Amygdala (tissue), 56 donors: ENCODE data around the gene SRSF4.
A peak's percentile ranks its signal among the peaks of the same experiment; 100 is the strongest.
"Not testable (repeated sequence)": the region's sequence is repeated elsewhere in the genome, so short reads cannot be mapped to it uniquely, and the experiment has no call there.

Experiments
- DNase-seq, 56 donors: peaks; one replicate each; lab custom pipeline; 2025; lab: John Stamatoyannopoulos, UW

The SRSF4 gene

DNA sequence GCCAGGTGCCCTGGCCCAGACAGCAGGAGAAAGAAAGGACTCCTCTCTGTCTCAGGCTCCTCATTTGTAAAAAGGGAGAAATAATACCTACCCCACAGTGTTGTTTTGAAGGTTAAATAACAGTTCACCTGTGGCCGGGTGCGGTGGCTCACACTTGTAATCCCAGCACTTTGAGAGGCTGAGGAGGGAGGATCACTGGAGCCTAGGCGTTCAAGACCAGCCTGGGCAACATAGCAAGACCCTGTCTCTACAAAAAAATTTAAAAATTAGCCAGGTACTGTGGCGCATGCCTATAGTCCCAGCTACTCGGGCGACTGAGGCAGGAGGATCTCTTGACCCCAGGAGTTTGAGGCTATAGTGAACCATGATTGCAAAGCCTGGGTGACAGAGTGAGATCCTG lies 55.5 kb downstream of the SRSF4 start:
- no peak for DNase-seq

DNA sequence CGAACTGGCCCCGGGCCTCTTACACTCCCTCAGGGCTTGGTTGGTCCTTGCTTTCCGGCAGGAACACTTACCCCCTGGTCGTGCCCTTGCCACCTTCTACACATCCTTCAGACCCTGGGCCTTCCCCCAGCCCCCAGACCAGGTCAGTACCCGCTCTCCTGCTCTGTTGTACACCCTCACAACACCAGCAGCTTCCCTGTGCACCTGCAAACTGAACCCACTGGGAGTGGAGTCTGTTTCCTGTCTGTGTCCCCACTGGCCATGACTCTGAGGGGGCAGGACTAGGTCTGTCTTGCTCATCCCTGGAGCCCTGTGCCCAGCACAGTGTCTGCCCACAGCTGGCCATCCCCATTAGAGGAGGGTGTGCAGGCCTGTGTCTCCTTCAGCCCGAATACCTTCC lies 55.9 kb downstream of the SRSF4 start:
- no peak for DNase-seq

DNA sequence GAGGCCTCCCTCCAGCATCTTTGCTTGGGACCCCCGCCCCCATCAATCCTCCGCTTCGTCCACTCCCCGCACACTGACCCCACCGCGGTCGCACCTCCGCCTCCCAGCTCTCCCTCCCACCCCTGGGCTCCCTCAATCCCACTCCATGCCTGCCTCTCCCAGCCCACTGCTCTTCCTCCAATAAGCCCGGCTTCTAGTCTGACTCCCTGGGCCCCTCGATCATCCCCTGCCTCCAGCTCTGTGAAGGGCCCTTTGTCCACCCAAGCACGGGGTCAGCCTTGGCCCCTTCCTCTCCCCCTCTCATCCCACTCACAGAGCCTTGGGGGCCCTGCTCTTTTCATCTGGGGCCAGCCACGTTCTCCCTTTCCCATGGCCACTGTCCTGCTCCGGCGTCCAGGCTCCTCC lies 56.5 kb downstream of the SRSF4 start:
- DNase-seq: no peak

DNA sequence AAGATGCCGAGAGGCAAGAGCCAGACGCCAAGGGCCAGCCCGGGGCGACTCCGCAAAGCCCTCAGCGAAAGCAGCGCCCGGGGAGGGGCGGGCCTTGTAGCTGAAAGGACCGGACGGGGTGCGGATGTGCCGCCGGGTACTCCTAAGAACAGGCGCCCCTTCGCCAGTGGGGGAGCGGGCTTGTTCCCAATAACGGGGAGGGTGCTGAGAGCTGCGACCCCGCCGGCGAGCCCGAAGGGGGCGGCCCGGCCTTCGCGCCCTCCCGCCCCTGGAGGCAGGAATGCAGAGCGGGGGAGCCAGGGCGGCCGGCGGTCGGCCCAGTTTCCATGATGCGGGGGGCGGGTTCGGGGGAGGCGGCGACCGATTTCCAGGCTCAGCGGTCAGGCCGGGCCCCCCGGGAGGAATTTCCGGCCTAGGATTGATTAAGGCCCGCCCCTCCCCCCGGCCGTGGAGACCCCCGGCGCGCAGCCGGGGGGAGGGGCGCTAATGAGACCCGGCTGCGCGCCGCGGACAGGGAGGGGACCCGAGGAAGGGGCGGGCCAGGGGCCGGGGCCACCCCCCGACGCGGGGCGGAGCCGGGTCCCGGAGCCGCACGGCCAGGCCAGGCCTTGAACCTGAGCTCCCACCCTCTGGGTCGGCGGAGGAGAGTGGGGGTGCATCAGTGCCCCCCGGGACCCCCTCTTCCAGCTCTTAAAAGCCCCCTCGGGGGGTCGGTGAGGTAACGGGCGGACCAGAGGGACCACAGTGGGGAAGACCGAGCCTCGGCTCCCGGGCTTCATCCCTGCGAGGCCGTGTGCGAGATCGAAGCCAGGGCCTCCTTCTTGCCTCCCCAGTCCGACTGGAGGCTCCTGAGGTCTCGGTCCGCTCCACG lies 57.1 kb downstream of the SRSF4 start:
- DNase-seq: peak in 2 of 56 donors; percentile 30 to 32

DNA sequence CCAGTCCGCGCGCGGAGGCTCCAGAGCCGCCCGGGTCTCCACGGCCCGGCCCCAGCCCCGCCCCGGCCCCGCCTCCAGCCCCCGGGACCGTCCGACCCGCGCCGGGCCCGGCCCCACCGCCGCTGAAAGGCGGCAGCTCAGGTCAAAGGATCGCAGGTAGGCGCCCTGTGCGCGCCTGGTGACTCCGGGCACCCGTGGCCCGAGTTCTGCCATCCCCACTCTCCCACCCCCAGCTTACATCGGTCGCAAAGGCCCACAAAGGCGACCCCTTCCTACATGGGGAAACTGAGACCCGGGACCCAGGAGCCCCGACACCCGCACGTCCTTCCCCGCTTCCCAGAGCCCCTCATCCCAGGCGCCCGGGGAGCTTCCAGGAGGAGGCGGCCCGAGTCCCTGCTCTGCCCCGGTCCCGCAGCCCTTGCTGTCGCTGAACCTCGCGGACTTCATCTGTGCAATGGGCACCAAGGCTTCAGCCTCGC lies 57.8 kb downstream of the SRSF4 start, which contains the start of gene TMEM200B:
Gene TMEM200B, minus strand, starts transcription at position 17 of the 479 bp plus-strand sequence. CDS start 2,075 bp downstream, outside the sequence.
- DNase-seq: no peak

DNA sequence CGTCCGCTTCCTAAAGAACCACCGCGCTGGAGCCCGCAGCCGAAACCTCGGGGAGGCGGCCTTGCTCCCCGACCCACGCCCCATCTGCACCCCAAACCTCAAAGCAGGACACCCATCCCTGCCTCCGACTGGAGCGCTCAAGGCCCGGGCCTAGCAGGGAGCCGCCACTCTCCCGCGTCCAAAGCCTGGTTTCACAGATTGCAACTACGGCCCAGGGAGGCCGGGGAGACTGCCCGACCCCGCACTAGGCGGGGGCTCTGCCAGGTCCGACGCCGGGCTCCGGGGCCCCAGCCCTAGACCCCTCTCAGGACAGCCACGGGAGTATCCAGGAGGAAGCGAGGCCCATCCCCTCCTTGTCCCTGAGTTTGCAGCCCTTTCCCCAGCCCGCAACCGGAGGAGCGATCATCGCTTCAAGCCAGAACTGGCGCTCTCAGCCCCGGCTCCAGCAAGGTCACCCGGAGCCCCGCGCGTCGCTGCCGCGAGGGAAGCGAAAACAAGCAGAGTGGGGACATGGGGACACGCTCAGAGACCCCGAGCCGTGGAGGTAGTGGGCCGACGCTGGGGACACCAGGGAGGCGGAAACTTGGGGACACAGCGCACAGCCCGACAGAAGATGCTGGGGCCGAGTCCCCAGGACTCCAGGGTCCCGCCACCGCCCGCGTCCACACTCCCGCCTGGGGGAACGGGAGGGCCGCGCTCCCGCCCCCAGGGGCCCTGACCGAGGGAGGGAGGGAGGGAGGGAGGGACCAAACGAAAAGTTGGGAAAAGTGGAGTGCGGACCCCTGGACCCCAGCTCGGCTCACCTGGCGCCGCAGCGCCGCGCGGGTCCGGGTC lies 58.4 kb downstream of the SRSF4 start:
- DNase-seq: no peak

DNA sequence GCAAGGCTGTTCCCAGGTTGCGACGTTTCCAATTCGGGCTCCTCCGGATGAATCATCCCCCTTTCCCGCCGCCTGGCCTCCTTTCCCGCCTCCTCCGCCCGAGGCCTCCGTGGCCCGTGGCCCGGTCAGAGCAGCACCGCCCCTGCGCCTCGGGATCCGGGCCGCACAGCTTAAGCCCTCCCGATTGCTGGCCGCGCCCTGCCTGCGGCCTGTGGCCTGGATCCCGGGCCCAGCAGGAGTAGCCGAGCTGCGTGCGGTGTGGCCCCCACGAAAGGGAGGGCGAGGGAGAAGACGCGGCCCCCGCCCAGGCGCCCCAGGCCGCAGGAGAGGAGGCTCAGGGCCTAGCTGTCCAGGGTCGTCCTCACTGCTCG lies 59.0 kb downstream of the SRSF4 start:
- no peak for DNase-seq

DNA sequence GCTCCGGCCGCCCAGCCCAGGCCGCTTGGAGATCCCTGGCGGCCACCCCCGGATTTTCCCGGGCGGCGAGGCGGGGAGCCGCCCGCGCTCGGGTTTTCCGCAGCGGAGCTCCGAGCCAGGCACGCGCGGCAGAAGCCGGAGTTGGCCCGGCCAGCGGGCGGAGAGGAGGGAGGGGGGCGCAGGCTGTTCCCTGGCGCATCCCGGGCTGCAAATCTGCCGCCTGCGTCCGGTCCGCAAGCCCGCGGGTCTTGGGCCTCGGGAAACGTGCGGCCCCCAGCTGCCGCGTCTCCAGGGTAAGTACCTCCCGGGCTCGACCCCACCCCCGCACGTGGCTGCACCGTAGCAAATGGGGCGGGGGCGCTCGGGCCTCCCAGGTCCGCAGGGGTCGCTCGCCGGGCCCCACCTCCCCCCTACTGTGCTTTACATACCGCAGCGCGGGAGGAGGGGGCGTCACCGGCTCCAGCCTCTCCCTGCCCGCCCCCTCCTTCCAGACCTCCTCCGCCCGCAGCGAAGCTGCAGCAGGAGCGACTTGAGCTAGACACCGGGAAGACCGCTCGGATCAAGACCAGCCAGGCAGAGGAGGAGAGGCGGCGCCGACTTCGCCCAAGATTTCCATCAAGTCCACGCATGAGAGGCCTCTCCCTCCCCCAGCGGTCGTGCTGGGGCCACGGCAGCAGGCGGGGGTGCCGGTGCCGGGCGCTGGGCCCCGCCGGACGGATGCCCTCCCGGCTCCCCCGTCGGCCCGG lies 59.6 kb downstream of the SRSF4 start:
- peak in 2 of 56 donors; percentile 20 to 29 for DNase-seq

DNA sequence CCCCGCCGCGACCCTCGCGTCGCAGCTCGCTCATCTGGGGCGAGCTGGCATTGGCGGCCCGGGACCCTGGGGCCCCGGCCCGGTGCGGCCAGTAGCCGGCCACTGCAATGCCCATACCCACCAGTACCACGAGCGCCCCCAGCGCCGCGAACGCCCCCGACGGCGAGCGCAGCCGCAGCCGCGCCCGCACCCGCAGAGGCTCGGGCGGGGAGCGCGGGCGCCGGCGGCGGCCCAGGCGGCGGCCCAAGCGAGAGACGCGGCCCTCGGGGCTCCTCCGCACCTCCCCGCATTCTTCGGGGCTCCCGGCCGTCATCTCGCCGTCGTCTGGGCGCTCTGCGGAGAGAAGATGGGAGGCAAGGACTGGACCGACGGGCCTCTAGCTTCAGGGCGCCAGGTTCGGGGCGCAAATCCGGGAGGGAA lies 60.2 kb downstream of the SRSF4 start:
- no peak for DNase-seq

DNA sequence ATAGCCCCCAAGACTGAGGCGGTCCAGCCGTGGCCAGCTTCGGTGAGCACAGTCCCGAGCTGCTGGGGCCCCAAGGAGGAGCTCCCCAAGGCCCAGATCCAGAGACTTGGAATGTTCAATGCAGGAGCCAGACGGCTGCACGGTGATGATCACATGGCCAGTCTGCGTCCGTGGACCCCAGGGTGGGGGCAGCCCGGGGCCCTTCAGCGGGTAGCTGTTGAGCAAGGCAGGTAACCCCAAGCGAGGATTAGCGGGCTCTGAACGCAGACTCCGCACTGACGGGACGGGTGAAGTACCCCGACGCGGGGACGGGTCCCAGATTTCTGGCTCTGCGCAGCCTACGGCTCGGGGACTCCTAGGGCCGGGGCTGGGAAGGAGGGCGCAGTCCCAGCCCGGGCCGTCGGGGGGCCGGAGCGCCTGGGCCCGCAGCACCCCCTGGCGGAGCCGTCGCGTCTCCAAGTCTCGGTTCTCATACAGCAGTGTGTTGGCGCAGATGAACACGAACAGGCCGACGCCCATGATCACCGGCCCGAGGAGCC lies 60.7 kb downstream of the SRSF4 start:
- peak in 1 of 56 donors; percentile 16 for DNase-seq

DNA sequence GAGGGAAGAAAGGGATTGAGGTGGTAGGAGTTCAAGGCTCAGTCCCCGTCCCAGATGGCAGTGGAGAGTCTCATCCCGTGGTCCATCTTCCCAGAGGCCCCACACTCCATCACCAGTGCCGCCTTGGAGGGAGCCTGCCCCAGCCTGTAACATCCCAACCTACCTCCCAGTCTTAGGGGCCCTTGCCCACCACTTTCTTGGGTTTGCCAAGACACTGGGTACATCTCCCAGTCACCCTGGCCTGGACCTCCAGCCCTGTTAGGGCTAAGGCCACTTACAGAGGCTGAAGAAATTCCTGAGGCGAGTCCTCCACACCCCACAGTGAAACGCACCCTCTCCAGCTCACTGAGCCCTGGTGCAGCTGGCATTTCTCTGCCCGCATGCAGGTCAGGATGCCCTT lies 61.3 kb downstream of the SRSF4 start:
- no peak for DNase-seq

DNA sequence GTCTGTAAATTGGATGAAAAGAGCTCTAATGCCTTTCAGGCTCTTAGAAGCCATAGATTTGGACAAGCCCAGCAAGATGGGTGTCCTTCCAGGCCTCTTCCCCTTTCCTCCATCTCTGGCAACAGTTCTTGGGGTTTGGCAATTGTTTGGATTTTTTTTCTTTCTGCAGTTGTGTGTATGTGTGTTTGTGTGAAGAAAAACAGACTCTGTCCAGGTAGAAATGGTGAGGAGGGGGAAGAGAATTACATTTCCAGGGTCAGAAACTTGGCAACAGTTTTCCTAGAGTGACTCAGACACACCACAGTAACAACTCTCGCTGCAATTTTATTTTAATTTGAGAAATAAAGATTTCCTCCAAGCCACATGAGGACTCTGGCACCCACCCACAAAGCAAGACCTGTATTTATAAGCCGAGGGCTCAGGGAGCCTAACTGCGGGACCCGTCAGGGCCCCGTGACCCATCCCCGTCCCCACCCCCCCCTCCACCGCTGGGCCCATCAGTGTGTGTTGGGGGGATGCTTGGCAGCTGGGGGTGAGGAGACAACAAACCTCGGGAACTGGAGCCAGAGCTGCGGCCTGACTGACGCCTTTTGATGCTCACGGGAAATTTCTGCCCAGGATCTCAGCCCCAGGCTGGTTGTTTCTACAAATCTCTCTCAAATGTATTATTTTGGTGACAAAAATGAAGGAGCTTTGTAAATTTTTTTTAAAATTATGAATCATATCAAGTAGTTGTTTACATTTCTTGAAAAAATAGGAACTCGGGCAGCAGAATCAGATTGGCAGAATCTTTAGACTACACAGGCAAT lies 62.4 kb downstream of the SRSF4 start:
- no peak for DNase-seq

DNA sequence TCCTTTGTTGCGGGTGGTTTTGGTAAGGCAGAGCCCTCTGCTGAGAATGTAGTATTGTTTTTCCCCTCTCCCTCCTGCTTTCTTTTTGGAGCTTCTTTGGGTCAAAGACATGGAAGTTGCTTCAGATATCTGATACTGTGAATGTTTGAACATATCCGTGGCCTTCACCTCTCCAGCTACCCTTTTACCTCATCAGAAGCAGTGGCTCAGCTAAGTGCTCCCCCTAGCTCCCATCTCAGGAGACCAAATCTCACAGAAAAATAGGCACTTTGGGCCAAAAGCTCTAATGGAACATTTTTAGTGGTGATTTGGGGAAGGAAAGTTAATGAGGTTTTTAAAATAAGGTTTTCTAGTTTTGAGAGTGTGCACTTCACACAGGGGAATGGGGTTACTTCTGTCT lies 64.3 kb downstream of the SRSF4 start:
- DNase-seq: no peak

DNA sequence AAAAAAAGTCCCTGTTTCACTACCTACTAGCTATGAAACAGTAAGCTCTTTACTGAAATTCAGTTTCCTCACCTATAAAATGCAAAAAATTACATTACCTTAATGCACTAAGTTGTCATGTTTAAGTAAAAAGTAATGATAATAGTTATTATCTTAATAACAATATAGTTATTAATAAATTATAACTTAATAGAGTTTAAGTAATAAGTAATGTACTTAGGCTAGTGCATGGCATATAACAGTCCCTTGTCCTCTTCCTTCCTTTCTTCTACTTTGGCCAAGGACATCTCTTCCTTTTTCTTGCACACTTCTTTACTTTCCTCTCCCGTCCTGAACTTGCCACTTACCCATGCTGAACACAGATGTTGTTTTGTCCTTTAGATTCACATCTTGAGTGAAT lies 67.0 kb downstream of the SRSF4 start:
- DNase-seq: no peak

DNA sequence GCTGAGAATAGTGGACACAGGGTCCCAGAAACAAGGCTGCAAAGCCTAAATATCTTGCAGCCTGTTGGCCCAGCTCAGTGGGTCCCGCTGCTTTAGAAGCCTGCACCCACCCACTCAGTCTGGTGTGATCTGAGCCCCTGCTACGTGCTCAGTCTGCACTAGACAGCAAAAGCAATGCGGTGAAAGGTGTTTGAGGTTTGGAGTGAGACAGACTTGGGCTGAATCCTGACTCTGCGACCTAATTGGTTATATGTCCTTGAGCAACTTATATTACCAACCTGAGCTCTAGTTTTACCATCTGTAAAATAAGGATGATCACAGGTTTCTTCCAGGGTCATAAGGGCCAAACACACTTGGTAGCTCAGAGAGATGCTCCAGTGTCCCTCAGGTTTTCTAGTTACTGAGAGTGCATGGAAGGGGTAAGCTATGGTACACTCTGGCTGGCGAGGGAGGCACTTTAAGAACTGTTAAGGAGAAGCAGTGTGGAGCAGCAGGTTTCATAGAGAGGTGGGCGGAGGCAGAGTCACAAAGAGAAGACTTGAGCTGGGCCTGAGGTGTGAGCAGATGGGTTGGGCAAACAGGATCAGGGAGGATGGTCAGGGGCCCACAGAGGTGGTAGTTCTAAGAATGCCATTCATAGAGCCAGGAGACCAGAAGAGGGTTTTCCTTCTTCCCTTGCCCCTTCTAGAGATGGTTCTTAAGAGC lies 68.1 kb downstream of the SRSF4 start:
- no peak for DNase-seq

DNA sequence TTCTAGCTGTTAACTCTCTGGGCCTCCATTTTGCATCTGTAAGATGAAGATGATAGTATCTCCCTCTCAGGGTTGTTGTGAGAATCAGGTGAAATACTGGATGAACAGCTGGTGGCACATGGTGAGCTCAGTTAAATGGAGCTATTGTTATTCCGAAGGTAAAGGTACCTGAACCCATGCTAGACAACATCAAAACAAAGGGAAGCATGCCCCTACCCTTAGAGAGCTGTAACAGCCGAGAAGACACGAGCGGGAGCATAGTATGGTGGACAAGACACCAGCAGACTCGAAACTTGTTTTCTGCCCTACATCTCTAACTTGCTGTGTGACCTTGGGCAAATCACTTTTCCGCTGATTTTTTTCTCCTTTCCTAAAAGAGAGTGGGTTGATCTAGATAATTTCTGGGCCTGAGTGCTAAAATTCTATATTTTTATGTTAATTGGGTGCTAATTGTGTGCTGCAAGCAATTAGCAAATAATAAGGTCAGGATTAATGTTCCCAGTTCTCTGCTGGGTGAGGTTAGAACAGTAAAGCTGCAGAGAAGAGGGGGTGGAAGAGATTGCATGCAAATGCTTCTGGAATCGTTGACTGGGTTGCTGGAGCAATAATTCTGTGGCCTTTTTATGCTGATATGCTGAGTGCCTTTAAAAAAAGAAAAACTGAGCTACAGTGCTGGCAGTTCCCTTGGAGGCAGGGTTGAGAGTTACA lies 68.8 kb downstream of the SRSF4 start:
- DNase-seq: no peak

DNA sequence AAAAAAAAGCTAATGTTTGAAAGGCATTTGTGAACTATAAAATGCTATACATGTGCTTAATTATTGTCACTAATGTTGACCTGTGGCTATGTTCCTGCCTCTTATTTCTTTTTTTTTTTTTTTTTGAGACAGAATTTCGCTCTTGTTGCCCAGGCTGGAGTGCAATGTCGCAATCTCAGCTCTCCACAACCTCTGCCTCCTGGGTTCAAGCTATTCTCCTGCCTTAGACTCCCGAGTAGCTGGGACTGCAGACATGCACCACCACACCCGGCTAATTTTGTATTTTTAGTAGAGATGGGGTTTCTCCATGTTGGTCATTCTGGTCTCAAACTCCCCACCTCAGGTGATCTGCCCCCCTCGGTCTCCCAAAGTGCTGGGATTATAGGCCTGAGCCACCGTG lies 73.7 kb downstream of the SRSF4 start:
- DNase-seq: not testable (repeated sequence)

DNA sequence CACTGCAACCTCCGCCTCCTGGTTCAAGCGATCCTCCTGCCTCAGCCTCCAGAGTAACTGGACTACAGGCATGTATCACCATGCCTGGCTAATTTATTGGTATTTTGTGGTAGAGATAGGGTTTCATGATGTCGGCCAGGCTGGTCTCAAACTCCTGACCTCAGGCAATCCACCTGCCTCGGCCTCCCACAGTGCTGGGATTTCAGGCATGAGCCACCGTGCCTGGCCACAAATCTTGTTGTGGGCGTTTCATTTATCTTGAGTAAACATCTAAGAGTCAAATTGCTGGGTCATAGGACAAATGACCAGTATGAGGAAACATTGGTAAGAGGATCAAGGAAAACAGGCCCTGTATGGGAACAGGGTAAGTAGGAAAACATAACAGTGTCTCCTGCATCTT lies 75.9 kb downstream of the SRSF4 start:
- DNase-seq: no peak
